NCI-H2196 (cell line): ENCODE measurements around the gene UTS2R.
A peak's percentile ranks its signal among the peaks of the same experiment; 100 is the strongest.
"Not testable (repeated sequence)": the region's sequence is repeated elsewhere in the genome, so short reads cannot be mapped to it uniquely, and the experiment has no call there.

ENCODE experiments used
- DNase-seq: peaks from one replicate; lab custom pipeline; 2025; ENCODE audit not compliant: unreplicated experiment; lab: John Stamatoyannopoulos, UW

The UTS2R gene

GRCh38 chr17:82353484-82353883 is 18.1 kb upstream of the UTS2R start:
- peak; percentile 64 for DNase-seq

- DNase-seq = no peak
Measured at GRCh38 chr17:82354804-82355308, 16.7 kb upstream of the UTS2R start.

- no peak for DNase-seq
Measured at GRCh38 chr17:82355770-82356427, 15.7 kb upstream of the UTS2R start.

- peak; percentile 87 for DNase-seq
Measured at GRCh38 chr17:82356845-82357355, 14.7 kb upstream of the UTS2R start.

- no peak for DNase-seq
Measured at GRCh38 chr17:82357394-82357793, 14.2 kb upstream of the UTS2R start.

- peak; percentile 60 for DNase-seq
Measured at GRCh38 chr17:82358465-82359350, 12.9 kb upstream of the UTS2R start, which contains the start of gene TEX19. Gene TEX19, plus strand, starts transcription at chr17:82359247. Its CDS starts 2,904 bp downstream, at chr17:82362151.

- DNase-seq = not testable (repeated sequence)
Measured at GRCh38 chr17:82359451-82360074, 12.0 kb upstream of the UTS2R start.

- no peak for DNase-seq
Measured at GRCh38 chr17:82361885-82362633, 9.5 kb upstream of the UTS2R start.

GRCh38 chr17:82365606-82366295 is 5.8 kb upstream of the UTS2R start:
- DNase-seq = no peak

GRCh38 chr17:82366749-82367148 is 4.8 kb upstream of the UTS2R start:
- DNase-seq = no peak

- DNase-seq = peak; percentile 97
Measured at GRCh38 chr17:82367724-82368524, 3.6 kb upstream of the UTS2R start.

GRCh38 chr17:82369211-82369610 is 2.4 kb upstream of the UTS2R start:
- DNase-seq = no peak

GRCh38 chr17:82370471-82371332 is 863 bp upstream of the UTS2R start:
- no peak for DNase-seq

- DNase-seq = no peak
Measured at GRCh38 chr17:82372249-82373071, 895 bp downstream of the UTS2R start.

GRCh38 chr17:82373072-82373452 is 1.5 kb downstream of the UTS2R start:
- DNase-seq = not testable (repeated sequence)

GRCh38 chr17:82373731-82374625 is 2.4 kb downstream of the UTS2R start:
- DNase-seq = no peak
